Caco-2 (cell line): ENCODE measurements around the gene MAPRE2. TPM values are rescaled to one million over a fixed set of nuclear protein-coding genes. Genes with fewer than 3 reads are reported as not detected.

Experiments
- BruUV-seq: library from RNA; stranded (reverse); fragments of 400-500 nt; replicated peaks from 2 replicates; lab custom pipeline; 2021; lab: Mats Ljungman, UMichigan
- CTCF ChIA-PET: fragments of 300-600 bp; sonication (Branson Sonifier 250); formaldehyde crosslinking; loops from one replicate; lab custom pipeline; 2022; ENCODE audit warnings: antibody characterized with exemption; lab: Charles Lee
- POLR2A ChIA-PET: fragments of 300-600 bp; sonication (Branson Sonifier 250); formaldehyde crosslinking; loops from one replicate; lab custom pipeline; 2022; ENCODE audit warnings: antibody characterized with exemption; lab: Charles Lee
- DNase-seq, 2 experiments: peaks; one replicate each; pipeline versions ENCODE4 v3.0.0 to v3.0.0-alpha.2; 2020 to 2022
- H3K27me3 ChIP-seq: replicated peaks from 2 replicates; pipeline ENCODE4 v1.6.0; 2011; ENCODE audit warnings: low read length; ENCODE audit not compliant: control insufficient read depth, insufficient read depth
- H3K36me3 ChIP-seq: 2 replicates; pipeline ENCODE4 v1.5.1; 2011; ENCODE audit warnings: low read length; ENCODE audit not compliant: control insufficient read depth, insufficient read depth
- H3K4me1 ChIP-seq: fragments of 250-450 bp; sonication (Bioruptor Pico); 2 replicates; pipeline ENCODE4 v1.5.1; 2020; ENCODE audit warnings: mild to moderate bottlenecking
- H3K4me3 ChIP-seq: 2 replicates; pipeline ENCODE4 v1.5.1; 2011; ENCODE audit warnings: low read depth, mild to moderate bottlenecking, control low read depth, low read length
- H3K9me3 ChIP-seq: fragments of 250-450 bp; sonication (Bioruptor Pico); 2 replicates; pipeline ENCODE4 v1.5.1; 2020; ENCODE audit warnings: mild to moderate bottlenecking, moderate library complexity
- H3K27ac Mint-ChIP-seq: one replicate; pipeline ENCODE4 v1.8.0; 2022; ENCODE audit warnings: mixed read lengths; ENCODE audit not compliant: unreplicated experiment
- H3K27me3 Mint-ChIP-seq: one replicate; pipeline ENCODE4 v1.8.0; 2022; ENCODE audit warnings: mixed read lengths; ENCODE audit not compliant: insufficient read depth, unreplicated experiment
- H3K36me3 Mint-ChIP-seq: one replicate; pipeline ENCODE4 v1.8.0; 2022; ENCODE audit warnings: mild to moderate bottlenecking, mixed read lengths; ENCODE audit not compliant: insufficient read depth, unreplicated experiment
- H3K4me1 Mint-ChIP-seq: one replicate; pipeline ENCODE4 v1.8.0; 2022; ENCODE audit warnings: low read depth, mixed read lengths; ENCODE audit not compliant: unreplicated experiment
- H3K4me3 Mint-ChIP-seq: one replicate; pipeline ENCODE4 v1.8.0; 2022; ENCODE audit warnings: mild to moderate bottlenecking, moderate library complexity, mixed read lengths; ENCODE audit not compliant: unreplicated experiment
- H3K9me3 Mint-ChIP-seq: one replicate; pipeline ENCODE4 v1.8.0; 2022; ENCODE audit warnings: mixed read lengths; ENCODE audit not compliant: unreplicated experiment
- intact Hi-C: fragments of 100-400 bp; cut with micrococcal nuclease; formaldehyde crosslinking; loops from one replicate; pipeline ENCODE4 v1.10.0; 2022; ENCODE audit not compliant: unreplicated experiment
- total RNA-seq: library from RNA; stranded (reverse); gene quantifications from 2 replicates; pipeline ENCODE4 v1.2.3, GENCODE V29; 2022
- TF ChIP-seq, protein P1 (sequence below), 2 experiments: fragments of 200-600 bp in 1 of 2; IDR thresholded peaks; 1 replicate in 1 of 2; 2 replicates in 1 of 2; pipeline versions ENCODE4 v1.5.1 to v1.8.0; 2011 to 2022; ENCODE audit warnings: antibody characterized with exemption in 1 of 2, control low read depth in 1 of 2, inconsistent platforms in 1 of 2, low read depth in 1 of 2, low read length in 1 of 2, mild to moderate bottlenecking in 1 of 2, moderate library complexity in 1 of 2; ENCODE audit not compliant: insufficient read depth in 1 of 2, severe bottlenecking in 1 of 2, unreplicated experiment in 1 of 2

Gene MAPRE2
- total RNA-seq, 1 experiment from 2014 or later, result 9.3 TPM

DNA sequence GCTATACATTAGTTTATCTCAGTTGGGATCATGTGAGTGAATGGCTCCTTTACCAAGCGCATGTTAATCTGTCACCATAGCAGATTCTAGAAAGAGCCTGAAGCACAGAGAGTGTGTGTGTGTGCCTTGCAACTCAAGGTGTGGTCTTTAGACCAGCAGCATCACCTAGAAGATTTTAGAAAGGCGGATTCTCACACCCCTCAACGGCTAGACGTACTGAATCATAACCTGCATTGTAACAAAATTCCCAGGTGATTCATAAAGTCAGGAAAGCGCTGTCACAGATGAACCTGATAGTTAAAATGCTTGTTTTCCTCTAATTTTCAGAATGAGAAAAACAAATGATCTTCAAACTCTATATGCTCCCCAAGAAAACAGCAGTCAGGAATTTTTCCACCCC, 45.5 kb upstream of the MAPRE2 start:
- no peak for DNase-seq
- TF ChIP-seq, protein P1, sequence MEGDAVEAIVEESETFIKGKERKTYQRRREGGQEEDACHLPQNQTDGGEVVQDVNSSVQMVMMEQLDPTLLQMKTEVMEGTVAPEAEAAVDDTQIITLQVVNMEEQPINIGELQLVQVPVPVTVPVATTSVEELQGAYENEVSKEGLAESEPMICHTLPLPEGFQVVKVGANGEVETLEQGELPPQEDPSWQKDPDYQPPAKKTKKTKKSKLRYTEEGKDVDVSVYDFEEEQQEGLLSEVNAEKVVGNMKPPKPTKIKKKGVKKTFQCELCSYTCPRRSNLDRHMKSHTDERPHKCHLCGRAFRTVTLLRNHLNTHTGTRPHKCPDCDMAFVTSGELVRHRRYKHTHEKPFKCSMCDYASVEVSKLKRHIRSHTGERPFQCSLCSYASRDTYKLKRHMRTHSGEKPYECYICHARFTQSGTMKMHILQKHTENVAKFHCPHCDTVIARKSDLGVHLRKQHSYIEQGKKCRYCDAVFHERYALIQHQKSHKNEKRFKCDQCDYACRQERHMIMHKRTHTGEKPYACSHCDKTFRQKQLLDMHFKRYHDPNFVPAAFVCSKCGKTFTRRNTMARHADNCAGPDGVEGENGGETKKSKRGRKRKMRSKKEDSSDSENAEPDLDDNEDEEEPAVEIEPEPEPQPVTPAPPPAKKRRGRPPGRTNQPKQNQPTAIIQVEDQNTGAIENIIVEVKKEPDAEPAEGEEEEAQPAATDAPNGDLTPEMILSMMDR (IDR thresholded peaks at IDR 0.05; ENCODE audit: insufficient read depth in 1 of 2, low read depth in 1 of 2, low read length in 1 of 2, severe bottlenecking in 1 of 2, unreplicated experiment in 1 of 2), result no peak
- no peaks in the 10 kb centered on the region for H3K27me3 ChIP-seq
- Mint-ChIP-seq H3K27ac (no peak overlapping the region), H3K36me3 (no peaks in the 10 kb centered on the region), H3K9me3 (no peaks in the 10 kb centered on the region), H3K27me3 (no peaks in the 10 kb centered on the region), H3K4me3 (no peak overlapping the region), H3K4me1 (no peaks in the 10 kb centered on the region)
- BruUV-seq, result no TSS peak
- intact Hi-C loops, result no loop called here
- ChIA-PET CTCF (no interaction called here), POLR2A (no interaction called here)
- no peaks in the 10 kb centered on the region for H3K4me1 ChIP-seq
- no peaks in the 10 kb centered on the region for H3K9me3 ChIP-seq
- no peaks in the 10 kb centered on the region for H3K36me3 ChIP-seq
- H3K4me3 ChIP-seq, result no peak overlapping the region

DNA sequence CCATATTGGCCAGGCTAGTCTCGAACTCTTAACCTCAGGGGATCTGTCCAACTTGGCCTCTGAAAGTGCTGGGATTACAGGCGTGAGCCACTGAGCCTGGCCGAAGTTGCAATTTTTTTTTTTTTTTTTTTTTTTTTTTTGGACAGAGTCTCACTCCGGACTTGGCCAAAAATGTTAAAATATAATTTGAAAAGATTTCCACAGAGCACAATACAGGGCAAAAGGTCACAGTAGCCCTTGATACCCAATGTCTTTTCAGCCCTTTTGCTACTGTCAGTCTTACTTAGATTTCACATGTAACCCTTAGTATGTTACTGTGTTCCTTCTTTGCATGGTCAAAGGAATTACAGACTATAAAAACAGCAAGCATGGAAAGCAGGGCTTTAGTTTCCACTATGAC, 42.6 kb upstream of the MAPRE2 start:
- POLR2A ChIA-PET, result no interaction called here
- no peaks in the 10 kb centered on the region for H3K27me3 Mint-ChIP-seq
- Histone ChIP-seq H3K27me3 (no peaks in the 10 kb centered on the region), H3K4me1 (no peaks in the 10 kb centered on the region), H3K4me3 (no peak overlapping the region), H3K36me3 (no peaks in the 10 kb centered on the region), H3K9me3 (no peaks in the 10 kb centered on the region)
- H3K27ac Mint-ChIP-seq, result no peak overlapping the region
- H3K4me1 Mint-ChIP-seq, result no peaks in the 10 kb centered on the region
- H3K9me3 Mint-ChIP-seq, result no peaks in the 10 kb centered on the region
- TF ChIP-seq, protein P1 (IDR thresholded peaks at IDR 0.05; ENCODE audit: insufficient read depth in 1 of 2, low read depth in 1 of 2, low read length in 1 of 2, severe bottlenecking in 1 of 2, unreplicated experiment in 1 of 2), result no peak
- H3K36me3 Mint-ChIP-seq, result no peaks in the 10 kb centered on the region
- CTCF ChIA-PET, result no interaction called here
- no peak for DNase-seq
- no peak overlapping the region for H3K4me3 Mint-ChIP-seq
- intact Hi-C loops, result no loop called here
- BruUV-seq, result no TSS peak

DNA sequence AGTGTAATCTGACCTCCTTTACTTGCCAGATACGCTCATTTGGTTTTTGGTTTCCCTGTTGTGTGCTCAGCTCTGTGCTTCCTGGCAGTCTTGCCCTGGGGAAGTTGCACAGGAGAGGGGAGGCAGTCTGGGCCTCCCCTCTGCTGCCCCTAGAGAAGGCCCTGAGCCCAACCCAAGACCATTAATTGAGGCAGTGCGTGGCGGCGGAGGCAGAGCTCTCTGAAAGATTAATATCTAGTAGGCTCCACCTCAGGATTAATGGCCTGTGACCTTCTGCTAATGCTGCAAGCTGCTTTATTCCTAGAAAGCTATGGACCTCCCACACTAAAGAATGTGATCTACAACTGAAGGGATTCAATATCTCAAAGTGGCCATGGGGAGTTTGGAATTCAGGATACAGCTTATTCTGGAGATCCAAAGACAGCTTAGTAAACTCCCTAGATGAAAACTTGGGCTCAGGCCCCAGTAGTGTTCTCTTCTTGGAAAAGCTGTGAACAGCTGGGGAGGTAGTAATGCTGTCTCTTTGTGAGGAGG, 41.4 kb upstream of the MAPRE2 start:
- no peaks in the 10 kb centered on the region for H3K36me3 Mint-ChIP-seq
- Histone ChIP-seq H3K4me3 (no peak overlapping the region), H3K36me3 (no peaks in the 10 kb centered on the region), H3K9me3 (no peaks in the 10 kb centered on the region), H3K27me3 (no peaks in the 10 kb centered on the region), H3K4me1 (no peaks in the 10 kb centered on the region)
- intact Hi-C loops, result loop anchor here (10.0 kb wide), 1 partner anchor 115 kb away; no protein-coding TSS in a partner anchor
- no peaks in the 10 kb centered on the region for H3K9me3 Mint-ChIP-seq
- H3K4me1 Mint-ChIP-seq, result no peaks in the 10 kb centered on the region
- no peak overlapping the region for H3K27ac Mint-ChIP-seq
- ChIA-PET CTCF (no interaction called here), POLR2A (no interaction called here)
- no TSS peak for BruUV-seq
- DNase-seq, result no peak
- no peak overlapping the region for H3K4me3 Mint-ChIP-seq
- TF ChIP-seq, protein P1 (IDR thresholded peaks at IDR 0.05; ENCODE audit: insufficient read depth in 1 of 2, low read depth in 1 of 2, low read length in 1 of 2, severe bottlenecking in 1 of 2, unreplicated experiment in 1 of 2), result no peak
- no peaks in the 10 kb centered on the region for H3K27me3 Mint-ChIP-seq
